Mesendoderm (in vitro differentiated cells): Measurements from ENCODE around the gene RNF220.
A peak's percentile ranks its signal among the peaks of the same experiment; 100 is the strongest.

Experiments
- DNase-seq: peaks from one replicate; pipeline ENCODE4 v3.0.0; 2013
- H2AK5ac ChIP-seq: 2 replicates; pipeline ENCODE4 v1.6.1; 2013; ENCODE audit warnings: low read length, inconsistent platforms
- H2BK120ac ChIP-seq: 2 replicates; pipeline ENCODE4 v1.6.1; 2013; ENCODE audit warnings: low read depth, mild to moderate bottlenecking, low read length, moderate library complexity, mixed read lengths
- H2BK15ac ChIP-seq: replicated peaks from 2 replicates; pipeline ENCODE4 v1.6.1; 2013; ENCODE audit warnings: low read depth, mild to moderate bottlenecking, moderate library complexity
- H2BK5ac ChIP-seq: 2 replicates; pipeline ENCODE4 v1.6.1; 2013; ENCODE audit warnings: low read length, inconsistent platforms
- H3K18ac ChIP-seq: 2 replicates; pipeline ENCODE4 v1.6.1; 2013; ENCODE audit warnings: mild to moderate bottlenecking, low read length, mixed read lengths
- H3K23ac ChIP-seq: one replicate; pipeline ENCODE4 v1.6.1; 2013; ENCODE audit warnings: low read length
- H3K27ac ChIP-seq: 2 replicates; pipeline ENCODE4 v1.5.1; 2013; ENCODE audit warnings: low read depth, mild to moderate bottlenecking, inconsistent platforms, low read length, moderate library complexity
- H3K27me3 ChIP-seq: 2 replicates; pipeline ENCODE4 v1.6.1; 2013; ENCODE audit warnings: low read length, control low read depth, mild to moderate bottlenecking, inconsistent platforms; ENCODE audit not compliant: insufficient read depth, poor library complexity
- H3K36me3 ChIP-seq: 2 replicates; pipeline ENCODE4 v1.6.1; 2013; ENCODE audit warnings: low read length, inconsistent platforms; ENCODE audit not compliant: control insufficient read depth, insufficient read depth
- H3K4ac ChIP-seq: one replicate; pipeline ENCODE4 v1.6.1; 2013; ENCODE audit warnings: low read depth, mild to moderate bottlenecking, low read length, moderate library complexity
- H3K4me1 ChIP-seq: 2 replicates; pipeline ENCODE4 v1.6.1; 2013; ENCODE audit warnings: low read depth, low read length, inconsistent platforms; ENCODE audit not compliant: control insufficient read depth
- H3K4me2 ChIP-seq: 2 replicates; pipeline ENCODE4 v1.6.1; 2013; ENCODE audit warnings: low read length
- H3K4me3 ChIP-seq: 2 replicates; pipeline ENCODE4 v1.5.1; 2013; ENCODE audit warnings: mild to moderate bottlenecking, low read length
- H3K56ac ChIP-seq: one replicate; pipeline ENCODE4 v1.6.1; 2013; ENCODE audit warnings: low read length
- H3K79me1 ChIP-seq: 2 replicates; pipeline ENCODE4 v1.6.1; 2013; ENCODE audit warnings: low read length, inconsistent platforms
- H3K79me2 ChIP-seq: 2 replicates; pipeline ENCODE4 v1.6.1; 2013; ENCODE audit warnings: mild to moderate bottlenecking, low read length; ENCODE audit not compliant: control insufficient read depth, insufficient read depth
- H3K9ac ChIP-seq: 2 replicates; pipeline ENCODE4 v1.6.1; 2013; ENCODE audit warnings: low read length, inconsistent platforms
- H4K5ac ChIP-seq: one replicate; pipeline ENCODE4 v1.6.1; 2013; ENCODE audit warnings: low read length
- H4K8ac ChIP-seq: one replicate; pipeline ENCODE4 v1.6.1; 2013; ENCODE audit warnings: low read depth, mild to moderate bottlenecking, control low read depth, low read length, moderate library complexity
- WGBS: extraction: QIAGEN DNeasy Blood & Tissue Kit; methylation state at CpG from one replicate; pipeline ENCODE4 v1.1.7; 2013; ENCODE audit warnings: low lambda C conversion rate, missing lambda C conversion rate; ENCODE audit not compliant: insufficient coverage; ENCODE audit errors: extremely low coverage; 5-methylcytosine and 5-hydroxymethylcytosine counted together

Gene RNF220

GRCh38 chr1:44646261-44647110, 241.4 kb downstream of the RNF220 start:
- no peak overlapping the region for H3K18ac ChIP-seq
- H3K27ac ChIP-seq: no peak overlapping the region
- no peaks in the 10 kb centered on the region for H3K27me3 ChIP-seq
- no peak overlapping the region for H2AK5ac ChIP-seq
- H3K56ac ChIP-seq: no peak overlapping the region
- no peak overlapping the region for H3K4me3 ChIP-seq
- H2BK120ac ChIP-seq: no peak overlapping the region
- no peak overlapping the region for H2BK15ac ChIP-seq
- H3K4me2 ChIP-seq: no peak overlapping the region
- H3K4ac ChIP-seq: no peak overlapping the region
- H3K9ac ChIP-seq: no peak overlapping the region
- peaks cover 3% of the 10 kb centered on the region for H3K79me1 ChIP-seq
- H3K23ac ChIP-seq: no peak overlapping the region
- peaks cover 11% of the 10 kb centered on the region for H3K36me3 ChIP-seq
- no peak overlapping the region for H2BK5ac ChIP-seq
- H3K79me2 ChIP-seq: no peaks in the 10 kb centered on the region
- no peak for DNase-seq
- H4K5ac ChIP-seq: no peak overlapping the region
- H3K4me1 ChIP-seq: no peaks in the 10 kb centered on the region
- WGBS: no CpG with 5 or more reads among the region's 28 CpGs
- H4K8ac ChIP-seq: no peak overlapping the region

- Histone ChIP-seq H3K56ac (no peak overlapping the region), H2BK120ac (no peak overlapping the region), H3K79me1 (peaks cover 1% of the 10 kb centered on the region), H3K27me3 (no peaks in the 10 kb centered on the region), H2BK5ac (no peak overlapping the region), H3K4me1 (no peaks in the 10 kb centered on the region), H2AK5ac (no peak overlapping the region), H3K18ac (no peak overlapping the region), H3K4me2 (no peak overlapping the region), H3K79me2 (no peaks in the 10 kb centered on the region), H3K4ac (no peak overlapping the region), H2BK15ac (no peak overlapping the region), H3K4me3 (no peak overlapping the region), H3K27ac (no peak overlapping the region), H4K5ac (no peak overlapping the region), H3K9ac (no peak overlapping the region), H4K8ac (no peak overlapping the region), H3K36me3 (peaks cover 7% of the 10 kb centered on the region), H3K23ac (no peak overlapping the region)
- DNase-seq: no peak
- no CpG with 5 or more reads among the region's 2 CpGs for WGBS
Observed at GRCh38 chr1:44647896-44648295, 242.8 kb downstream of the RNF220 start.

DNA sequence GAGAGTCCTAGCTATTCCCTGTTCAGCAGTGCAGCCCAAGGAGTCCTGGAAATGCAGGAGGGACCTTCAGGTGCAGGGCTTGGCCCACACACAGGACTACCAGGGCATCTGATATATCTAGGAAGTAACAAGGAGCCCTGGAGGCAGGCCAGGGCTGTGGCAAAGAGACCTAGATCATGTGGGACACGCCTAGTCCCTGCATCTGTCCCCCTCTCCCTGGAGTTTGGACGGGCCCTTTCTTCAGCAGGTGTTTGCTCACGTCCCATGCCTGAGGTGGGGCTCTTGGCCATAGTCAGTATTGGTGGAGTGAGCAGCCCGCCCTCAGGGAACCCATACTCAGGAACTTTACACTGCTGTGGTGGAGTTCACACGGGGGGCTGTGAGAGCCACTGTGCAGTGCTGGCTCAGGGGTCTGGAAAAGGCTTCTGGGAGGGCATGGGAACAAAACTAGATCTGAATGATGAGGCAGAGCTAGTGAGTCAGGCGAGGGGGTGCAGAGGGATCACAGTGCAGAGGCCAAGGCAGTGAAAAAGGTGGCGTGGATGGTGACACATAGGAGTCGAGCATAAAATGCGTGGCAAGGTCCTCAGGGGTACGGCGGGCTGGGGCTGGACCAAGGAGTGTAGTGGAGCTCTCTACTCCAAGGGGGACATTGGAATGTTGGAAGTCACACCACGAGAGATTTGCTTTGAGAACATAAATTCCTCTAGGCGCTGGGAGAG, 243.6 kb downstream of the RNF220 start:
- Histone ChIP-seq H3K36me3 (peaks cover 2% of the 10 kb centered on the region), H3K56ac (no peak overlapping the region), H3K4me2 (no peak overlapping the region), H3K4me3 (no peak overlapping the region), H3K79me2 (no peaks in the 10 kb centered on the region), H2BK5ac (no peak overlapping the region), H3K27ac (no peak overlapping the region), H3K18ac (no peak overlapping the region), H3K23ac (no peak overlapping the region), H3K79me1 (no peaks in the 10 kb centered on the region), H3K27me3 (no peaks in the 10 kb centered on the region), H4K5ac (no peak overlapping the region), H2AK5ac (no peak overlapping the region), H3K4ac (no peak overlapping the region), H4K8ac (no peak overlapping the region), H3K9ac (no peak overlapping the region), H2BK15ac (no peak overlapping the region), H2BK120ac (no peak overlapping the region), H3K4me1 (no peaks in the 10 kb centered on the region)
- DNase-seq: no peak
- no CpG with 5 or more reads among the region's 13 CpGs for WGBS

DNA sequence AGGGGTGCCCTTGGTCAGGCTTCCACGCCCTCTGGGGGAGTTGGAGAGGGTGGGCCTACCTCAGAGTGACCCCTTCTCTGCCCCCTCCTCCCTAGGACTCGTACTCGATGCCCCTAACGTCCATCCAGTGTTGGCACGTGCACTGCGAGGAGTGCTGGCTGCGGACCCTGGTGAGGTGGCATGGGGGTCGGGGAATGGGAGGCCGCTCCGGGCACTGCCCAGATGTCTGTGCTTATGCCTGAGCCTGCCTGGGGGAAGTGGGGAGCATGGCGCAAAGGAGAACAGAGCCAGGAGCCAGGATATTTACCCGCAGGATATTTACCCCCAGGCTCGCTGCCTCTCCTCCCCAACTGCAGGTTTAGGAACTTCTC, 244.7 kb downstream of the RNF220 start:
- H3K79me2 ChIP-seq: no peaks in the 10 kb centered on the region
- no peaks in the 10 kb centered on the region for H3K36me3 ChIP-seq
- H3K27me3 ChIP-seq: no peaks in the 10 kb centered on the region
- H3K56ac ChIP-seq: no peak overlapping the region
- H2AK5ac ChIP-seq: no peak overlapping the region
- H3K4me2 ChIP-seq: no peak overlapping the region
- no peaks in the 10 kb centered on the region for H3K79me1 ChIP-seq
- H2BK120ac ChIP-seq: no peak overlapping the region
- no peak overlapping the region for H3K27ac ChIP-seq
- H3K4ac ChIP-seq: no peak overlapping the region
- H3K4me3 ChIP-seq: no peak overlapping the region
- H3K9ac ChIP-seq: no peak overlapping the region
- H3K18ac ChIP-seq: no peak overlapping the region
- no peak for DNase-seq
- WGBS: no CpG with 5 or more reads among the region's 13 CpGs
- H3K23ac ChIP-seq: no peak overlapping the region
- no peak overlapping the region for H2BK5ac ChIP-seq
- no peak overlapping the region for H2BK15ac ChIP-seq
- H4K5ac ChIP-seq: no peak overlapping the region
- H4K8ac ChIP-seq: no peak overlapping the region
- H3K4me1 ChIP-seq: no peaks in the 10 kb centered on the region

DNA sequence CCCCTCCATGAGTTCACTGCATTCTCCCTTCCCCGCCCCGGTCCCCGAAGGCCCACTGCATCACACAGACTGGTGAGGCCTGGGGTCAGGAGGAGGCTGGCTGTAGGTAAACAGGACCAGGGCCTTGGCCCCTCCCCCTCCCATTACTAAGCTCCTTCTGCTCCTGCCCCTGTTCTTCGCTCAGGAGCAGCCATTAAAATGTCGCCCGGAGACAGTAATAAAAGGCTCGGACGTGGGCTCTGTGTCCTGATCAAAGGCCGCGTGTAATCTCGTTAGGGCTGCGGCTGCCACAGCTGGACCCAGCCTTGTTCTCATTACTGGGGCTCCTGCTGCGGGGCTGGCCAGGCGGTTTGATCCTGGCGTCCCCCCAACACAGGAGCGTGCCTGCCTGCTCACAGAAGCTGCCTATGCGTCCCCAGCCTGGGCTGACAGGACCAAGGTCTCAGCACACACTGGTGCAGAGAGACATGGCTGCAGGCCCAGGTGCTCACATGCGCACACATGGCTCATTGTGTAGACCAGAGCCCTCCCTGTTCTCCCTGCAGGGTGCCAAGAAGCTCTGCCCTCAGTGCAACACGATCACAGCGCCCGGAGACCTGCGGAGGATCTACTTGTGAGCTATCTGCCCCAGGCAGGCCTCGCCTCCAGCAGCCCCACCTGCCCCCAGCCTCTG, 245.2 kb downstream of the RNF220 start:
- no peak overlapping the region for H3K18ac ChIP-seq
- H3K4me3 ChIP-seq: no peak overlapping the region
- no peaks in the 10 kb centered on the region for H3K79me2 ChIP-seq
- WGBS: no CpG with 5 or more reads among the region's 23 CpGs
- H3K4me2 ChIP-seq: no peak overlapping the region
- H2BK120ac ChIP-seq: no peak overlapping the region
- no peak overlapping the region for H3K4ac ChIP-seq
- H3K4me1 ChIP-seq: no peaks in the 10 kb centered on the region
- H2AK5ac ChIP-seq: no peak overlapping the region
- H3K27me3 ChIP-seq: no peaks in the 10 kb centered on the region
- H3K27ac ChIP-seq: no peak overlapping the region
- H3K9ac ChIP-seq: no peak overlapping the region
- H3K79me1 ChIP-seq: no peaks in the 10 kb centered on the region
- peak; percentile 19 for DNase-seq
- H3K36me3 ChIP-seq: no peaks in the 10 kb centered on the region
- H3K23ac ChIP-seq: no peak overlapping the region
- H4K5ac ChIP-seq: no peak overlapping the region
- no peak overlapping the region for H2BK5ac ChIP-seq
- no peak overlapping the region for H2BK15ac ChIP-seq
- no peak overlapping the region for H4K8ac ChIP-seq
- no peak overlapping the region for H3K56ac ChIP-seq
